H1 (cell line): ENCODE results near the gene POLL. TPM values are rescaled to one million over a fixed set of nuclear protein-coding genes. Genes with fewer than 3 reads are reported as not detected.
A peak's percentile ranks its signal among the peaks of the same experiment; 100 is the strongest.

Experiments used
- CTCF ChIA-PET: fragments of 300-600 bp; sonication (Branson Sonifier 250); formaldehyde crosslinking; loops from one replicate; lab custom pipeline; 2021; ENCODE audit not compliant: partially characterized antibody; lab: Charles Lee
- POLR2A ChIA-PET: fragments of 300-600 bp; sonication (Branson Sonifier 250); formaldehyde crosslinking; loops from one replicate; lab custom pipeline; 2021; ENCODE audit warnings: inconsistent platforms; ENCODE audit not compliant: partially characterized antibody; lab: Charles Lee
- DNase-seq, 2 experiments: peaks; one replicate each; pipeline versions ENCODE4 v3.0.0 to v3.0.0-alpha.2; 2010 to 2022; ENCODE audit warnings: low spot score in 2 of 2, low read depth in 1 of 2, mixed read lengths in 1 of 2
- FAIRE-seq: peaks from 2 replicates; lab custom pipeline; 2011; peaks lifted over from hg19 to GRCh38; lab: Jason Lieb, UNC
- H2AFZ ChIP-seq: 2 replicates; pipeline ENCODE4 v1.8.1; 2012; ENCODE audit warnings: low read length, inconsistent platforms
- H2AK5ac ChIP-seq: 2 replicates; pipeline ENCODE4 v1.6.1; 2013; ENCODE audit warnings: low read depth, low read length
- H2BK120ac ChIP-seq: replicated peaks from 2 replicates; pipeline ENCODE3; 2013; ENCODE audit warnings: low read depth, low read length, inconsistent platforms
- H2BK12ac ChIP-seq: 2 replicates; pipeline ENCODE4 v1.6.1; 2013; ENCODE audit warnings: low read depth, low read length
- H2BK15ac ChIP-seq: 2 replicates; pipeline ENCODE4 v1.6.1; 2013; ENCODE audit warnings: low read length
- H2BK20ac ChIP-seq: 2 replicates; pipeline ENCODE4 v1.6.1; 2013; ENCODE audit warnings: low read length
- H2BK5ac ChIP-seq: 2 replicates; pipeline ENCODE4 v1.6.1; 2013; ENCODE audit warnings: low read depth, low read length
- H3K14ac ChIP-seq: 2 replicates; pipeline ENCODE4 v1.6.1; 2013; ENCODE audit warnings: inconsistent platforms; ENCODE audit not compliant: insufficient read length
- H3K18ac ChIP-seq: 2 replicates; pipeline ENCODE4 v1.6.1; 2013; ENCODE audit warnings: low read length; ENCODE audit errors: extremely low read depth
- H3K23ac ChIP-seq: 2 replicates; pipeline ENCODE4 v1.6.1; 2013; ENCODE audit warnings: inconsistent platforms; ENCODE audit not compliant: insufficient read length
- H3K23me2 ChIP-seq: 2 replicates; pipeline ENCODE4 v1.6.1; 2013; ENCODE audit warnings: low read depth, low read length
- H3K27ac ChIP-seq: 2 replicates; pipeline ENCODE4 v1.6.1; 2011; ENCODE audit warnings: low read depth, low read length, inconsistent platforms
- H3K27me3 ChIP-seq, 4 experiments: replicated peaks in 1 of 4; 1 replicate in 1 of 4; 2 replicates in 3 of 4; pipeline versions ENCODE4 v1.6.1 to v1.8.1; 2011 to 2013; ENCODE audit warnings: low read length in 3 of 4, mild to moderate bottlenecking in 3 of 4, inconsistent platforms in 2 of 4, mixed read lengths in 2 of 4, moderate library complexity in 1 of 4; ENCODE audit not compliant: control insufficient read depth in 3 of 4, insufficient read depth in 3 of 4; ENCODE audit errors: extremely low read depth in 1 of 4
- H3K36me3 ChIP-seq, 4 experiments: 2 replicates each; pipeline versions ENCODE4 v1.6.1 to v1.8.1; 2011 to 2013; ENCODE audit warnings: mild to moderate bottlenecking in 4 of 4, low read length in 3 of 4, moderate library complexity in 2 of 4, control low read depth in 1 of 4, inconsistent platforms in 1 of 4; ENCODE audit not compliant: insufficient read depth in 4 of 4, control insufficient read depth in 2 of 4
- H3K4ac ChIP-seq: replicated peaks from 2 replicates; pipeline ENCODE3; 2013; ENCODE audit warnings: low read length, low read depth, mixed read lengths, inconsistent platforms; ENCODE audit not compliant: insufficient read length
- H3K4me1 ChIP-seq, 4 experiments: replicated peaks in 1 of 4; 1 replicate in 1 of 4; 2 replicates in 3 of 4; pipeline versions ENCODE4 v1.6.1 to v1.8.1; 2011 to 2013; ENCODE audit warnings: low read length in 3 of 4, inconsistent platforms in 2 of 4, mixed read lengths in 1 of 4; ENCODE audit not compliant: insufficient read depth in 4 of 4, control insufficient read depth in 3 of 4
- H3K4me2 ChIP-seq, 2 experiments: 2 replicates each; pipeline versions ENCODE4 v1.6.1 to v1.8.1; 2011 to 2013; ENCODE audit warnings: low read depth in 2 of 2, low read length in 2 of 2, control low read depth in 1 of 2, inconsistent platforms in 1 of 2, mild to moderate bottlenecking in 1 of 2; ENCODE audit not compliant: insufficient read depth in 1 of 2
- H3K4me3 ChIP-seq, 4 experiments: fragments of 200-600, 300-600 bp in 1 of 4; sonication (generic), shearing (Covaris generic), sonication (Bioruptor Twin) in 1 of 4; 2 replicates each; pipeline versions ENCODE4 v1.5.1 to v1.8.1; 2011 to 2016; ENCODE audit warnings: low read length in 4 of 4, low read depth in 3 of 4, control low read depth in 2 of 4, inconsistent platforms in 2 of 4, mild to moderate bottlenecking in 2 of 4, mixed read lengths in 1 of 4, moderate library complexity in 1 of 4; ENCODE audit not compliant: insufficient read depth in 2 of 4; ENCODE audit errors: extremely low read depth in 1 of 4
- H3K56ac ChIP-seq: replicated peaks from 2 replicates; pipeline ENCODE3; 2013; ENCODE audit warnings: low read depth, mild to moderate bottlenecking, mixed read lengths, low read length, inconsistent platforms; ENCODE audit not compliant: insufficient read length
- H3K79me1 ChIP-seq: 2 replicates; pipeline ENCODE4 v1.6.1; 2013; ENCODE audit warnings: low read depth, low read length, control low read depth
- H3K79me2 ChIP-seq, 2 experiments: 2 replicates each; pipeline versions ENCODE4 v1.6.1 to v1.8.1; 2012 to 2013; ENCODE audit warnings: low read length in 2 of 2, mild to moderate bottlenecking in 2 of 2, inconsistent platforms in 1 of 2; ENCODE audit not compliant: insufficient read depth in 2 of 2, control insufficient read depth in 1 of 2
- H3K9ac ChIP-seq, 4 experiments: replicated peaks in 1 of 4; 1 replicate in 1 of 4; 2 replicates in 3 of 4; pipeline versions ENCODE4 v1.6.1 to v1.8.1; 2011 to 2013; ENCODE audit warnings: low read depth in 3 of 4, low read length in 3 of 4, control low read depth in 2 of 4, mild to moderate bottlenecking in 2 of 4, moderate library complexity in 2 of 4, inconsistent platforms in 1 of 4; ENCODE audit errors: extremely low read depth in 1 of 4
- H3K9me3 ChIP-seq, 2 experiments: 2 replicates each; pipeline versions ENCODE4 v1.6.1 to v1.8.1; 2012 to 2013; ENCODE audit warnings: mild to moderate bottlenecking in 2 of 2, moderate library complexity in 2 of 2, control low read depth in 1 of 2, inconsistent platforms in 1 of 2, low read depth in 1 of 2, low read length in 1 of 2, mixed read lengths in 1 of 2; ENCODE audit not compliant: insufficient read depth in 2 of 2
- H4K20me1 ChIP-seq, 2 experiments: replicated peaks in 1 of 2; 2 replicates each; pipeline versions ENCODE3 to v1.8.1; 2011 to 2013; ENCODE audit warnings: inconsistent platforms in 2 of 2, low read length in 2 of 2, mild to moderate bottlenecking in 1 of 2; ENCODE audit not compliant: insufficient read depth in 2 of 2, control insufficient read depth in 1 of 2
- H4K5ac ChIP-seq: 2 replicates; pipeline ENCODE4 v1.6.1; 2013; ENCODE audit warnings: low read length, low read depth, mixed read lengths, inconsistent platforms; ENCODE audit not compliant: insufficient read length
- H4K8ac ChIP-seq: 2 replicates; pipeline ENCODE4 v1.8.0; 2013; ENCODE audit warnings: mild to moderate bottlenecking, moderate library complexity, low read length, inconsistent platforms; ENCODE audit not compliant: insufficient read depth; ENCODE audit errors: extremely low read depth
- H4K91ac ChIP-seq: replicated peaks from 2 replicates; pipeline ENCODE3; 2013; ENCODE audit warnings: low read length, mixed read lengths, inconsistent platforms; ENCODE audit not compliant: insufficient read length
- CBX5 ChIP-seq: fragments of 300-800, 300-1000 bp; sonication (generic); IDR thresholded peaks from 2 replicates; pipeline ENCODE4 v1.7.1; 2016; ENCODE audit warnings: antibody characterized with exemption, low read length, low read depth
- CBX8 ChIP-seq: fragments of 300-800, 300-1000 bp; sonication (generic); IDR thresholded peaks from 2 replicates; pipeline ENCODE4 v1.7.1; 2016; ENCODE audit warnings: low read depth, low read length, borderline replicate concordance
- CEBPB ChIP-seq: IDR thresholded peaks from 2 replicates; pipeline ENCODE4 v1.6.1; 2012; ENCODE audit warnings: low read depth, low read length
- CHD1 ChIP-seq: IDR thresholded peaks from 2 replicates; pipeline ENCODE4 v1.6.1; 2012; ENCODE audit warnings: low read depth, low read length, improper control_type of control experiment
- HDAC6 ChIP-seq: IDR thresholded peaks from one replicate; pipeline ENCODE4 v1.7.1; 2012; ENCODE audit warnings: low read depth, mild to moderate bottlenecking, inconsistent platforms, low read length, moderate library complexity
- KDM4A ChIP-seq: IDR thresholded peaks from one replicate; pipeline ENCODE4 v1.7.1; 2012; ENCODE audit warnings: low read depth, mild to moderate bottlenecking, moderate library complexity, low read length, inconsistent platforms; ENCODE audit not compliant: severe bottlenecking
- MAFK ChIP-seq: IDR thresholded peaks from 2 replicates; pipeline ENCODE4 v1.6.1; 2012; ENCODE audit warnings: low read depth, mild to moderate bottlenecking, improper control_type of control experiment, low read length
- RNF2 ChIP-seq: fragments of 200-900, 300-1000 bp; sonication (generic); IDR thresholded peaks from 2 replicates; pipeline ENCODE4 v1.7.1; 2016; ENCODE audit warnings: borderline replicate concordance, low read depth, mild to moderate bottlenecking, antibody characterized with exemption, low read length; ENCODE audit not compliant: poor library complexity, severe bottlenecking; ENCODE audit errors: missing control alignments
- ZNF274 ChIP-seq: IDR thresholded peaks from 2 replicates; pipeline ENCODE4 v1.7.0; 2012; ENCODE audit warnings: low read length, borderline replicate concordance; ENCODE audit errors: extremely low read depth
- WGBS, 2 experiments: shearing (Covaris generic) in 1 of 2; methylation state at CpG; one replicate each; pipeline versions ENCODE4 v1.1.6 to v1.1.7; 2013 to 2015; ENCODE audit warnings: low lambda C conversion rate in 2 of 2, mixed read lengths in 2 of 2, inconsistent platforms in 1 of 2, low coverage in 1 of 2, missing lambda C conversion rate in 1 of 2; ENCODE audit not compliant: insufficient replicate concordance in 2 of 2, insufficient coverage in 1 of 2, insufficient read length in 1 of 2; ENCODE audit errors: extremely low coverage in 1 of 2, missing lambda C conversion rate in 1 of 2; 5-methylcytosine and 5-hydroxymethylcytosine counted together
- polyA plus RNA-seq, 7 experiments: library from polyadenylated mRNA; depleted of rRNA in 3 of 7; stranded (reverse) in 5 of 7; unstranded in 2 of 7; fragments of >200 nt in 5 of 7; fragments of 200-250 nt in 2 of 7; gene quantifications; 1 replicate in 5 of 7; 2 replicates in 1 of 7; 4 replicates in 1 of 7; pipeline versions ENCODE4 v1.2.1 to v1.2.3, GENCODE V29; 2011 to 2013; ENCODE audit warnings: missing spikeins in 2 of 7, mixed read lengths in 2 of 7
- total RNA-seq: library from RNA; stranded (reverse); fragmentation: NEBNext Ultra II Directional; extraction: Animal tissue kit (Norgen Biotek cat#: 25700); gene quantifications from 2 replicates; pipeline ENCODE4 v1.2.1, GENCODE V29; 2021
- TF ChIP-seq, protein P1 (sequence below), 3 experiments: IDR thresholded peaks; 1 replicate in 2 of 3; 2 replicates in 1 of 3; pipeline versions ENCODE4 v1.5.1 to v1.6.1; 2011; ENCODE audit warnings: low read length in 3 of 3, mild to moderate bottlenecking in 3 of 3, inconsistent platforms in 2 of 3, low read depth in 1 of 3, moderate library complexity in 1 of 3; ENCODE audit not compliant: insufficient read depth in 1 of 3; ENCODE audit errors: control extremely low read depth in 1 of 3

Gene POLL
- total and polyA plus RNA-seq, 2 of the 8 experiments (the other 6 are each of a cell fraction or from before 2014, with no cell fraction given) = 26.1 to 45.9 TPM

DNA sequence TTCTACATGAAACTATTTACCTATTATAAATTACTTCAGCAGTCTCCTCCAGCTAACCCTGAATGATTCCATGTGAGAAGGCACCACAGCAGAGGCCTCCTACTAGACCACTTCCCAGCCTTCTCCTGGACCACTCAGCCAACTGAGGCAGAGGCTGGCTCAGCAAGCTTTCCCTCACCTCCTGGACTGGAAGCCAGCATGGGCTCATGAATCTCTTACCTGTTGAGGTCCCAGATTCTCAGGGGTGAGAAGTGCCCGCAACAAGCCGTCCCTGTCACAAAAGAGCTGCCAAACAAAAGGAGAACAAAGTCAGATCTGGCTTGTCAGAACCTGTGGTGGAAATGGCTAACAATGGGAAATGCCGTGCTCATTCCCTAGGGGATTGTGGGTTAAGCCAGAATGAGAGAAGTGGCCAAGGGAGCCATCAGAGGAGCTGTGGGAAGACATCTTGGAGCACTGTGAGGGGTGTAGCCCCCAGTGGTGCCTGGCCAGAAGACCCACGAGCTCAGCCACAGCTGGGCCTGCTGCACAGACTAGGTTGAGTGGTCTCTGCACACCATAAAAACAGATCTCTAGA, 36.6 kb upstream of the POLL start:
- Histone ChIP-seq H4K91ac (no peak overlapping the region), H2BK120ac (no peak overlapping the region), H2BK20ac (no peak overlapping the region), H2BK12ac (0 out of 2 replicates have a peak overlapping the region, but pooled peaks have one; percentile 27), H3K4me1 (no peaks in the 10 kb centered on the region; a peak in 1 of 7 replicates), H3K18ac (peak overlapping the region; percentile 32), H2BK5ac (no peak overlapping the region), H3K23me2 (no peaks in the 10 kb centered on the region), H2AFZ (no peak overlapping the region), H3K9me3 (no peaks in the 10 kb centered on the region), H3K23ac (no peak overlapping the region), H3K27me3 (no peaks in the 10 kb centered on the region), H3K79me2 (no peaks in the 10 kb centered on the region), H3K4ac (no peak overlapping the region), H3K36me3 (peaks cover 0 to 11% (median 2%) of the 10 kb centered on the region in 4 experiments; a peak in 2 of 8 replicates), H3K79me1 (no peaks in the 10 kb centered on the region; the same call in 1 of the 2 replicates), H4K8ac (no peak overlapping the region), H3K4me3 (no peak overlapping the region), H3K14ac (no peak overlapping the region), H2BK15ac (no peak overlapping the region; the same call in 1 of the 2 replicates), H2AK5ac (no peak overlapping the region), H3K56ac (no peak overlapping the region), H3K9ac (no peak overlapping the region), H3K27ac (no peak overlapping the region), H3K4me2 (no peak overlapping the region), H4K5ac (no peak overlapping the region), H4K20me1 (no peaks in the 10 kb centered on the region)
- ChIA-PET POLR2A (interaction anchor here (0.6 to 1.3 kb wide), 2 partner anchors 11 to 107 kb away, joined by 3 read pairs; no protein-coding TSS in a partner anchor), CTCF (interaction anchor here (1.1 to 5.6 kb wide), 3 partner anchors 9 to 156 kb away, joined by 3 to 25 read pairs (median 5); no protein-coding TSS in a partner anchor)
- FAIRE-seq (no peak), DNase-seq (no peak)
- WGBS, 2 experiments = 89% methylated on average over 4 of the region's 4 CpGs; no CpG with 5 or more reads in 1 of the 2 experiments
- TF ChIP-seq RNF2 = no peak
- no peak for TF ChIP-seq CBX5
- no peak for TF ChIP-seq HDAC6
- no peak for TF ChIP-seq KDM4A
- no peak for TF ChIP-seq CEBPB
- TF ChIP-seq ZNF274 = no peak
- TF ChIP-seq CBX8 = no peak
- no peak for TF ChIP-seq MAFK
- TF ChIP-seq, protein P1, sequence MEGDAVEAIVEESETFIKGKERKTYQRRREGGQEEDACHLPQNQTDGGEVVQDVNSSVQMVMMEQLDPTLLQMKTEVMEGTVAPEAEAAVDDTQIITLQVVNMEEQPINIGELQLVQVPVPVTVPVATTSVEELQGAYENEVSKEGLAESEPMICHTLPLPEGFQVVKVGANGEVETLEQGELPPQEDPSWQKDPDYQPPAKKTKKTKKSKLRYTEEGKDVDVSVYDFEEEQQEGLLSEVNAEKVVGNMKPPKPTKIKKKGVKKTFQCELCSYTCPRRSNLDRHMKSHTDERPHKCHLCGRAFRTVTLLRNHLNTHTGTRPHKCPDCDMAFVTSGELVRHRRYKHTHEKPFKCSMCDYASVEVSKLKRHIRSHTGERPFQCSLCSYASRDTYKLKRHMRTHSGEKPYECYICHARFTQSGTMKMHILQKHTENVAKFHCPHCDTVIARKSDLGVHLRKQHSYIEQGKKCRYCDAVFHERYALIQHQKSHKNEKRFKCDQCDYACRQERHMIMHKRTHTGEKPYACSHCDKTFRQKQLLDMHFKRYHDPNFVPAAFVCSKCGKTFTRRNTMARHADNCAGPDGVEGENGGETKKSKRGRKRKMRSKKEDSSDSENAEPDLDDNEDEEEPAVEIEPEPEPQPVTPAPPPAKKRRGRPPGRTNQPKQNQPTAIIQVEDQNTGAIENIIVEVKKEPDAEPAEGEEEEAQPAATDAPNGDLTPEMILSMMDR (IDR thresholded peaks at IDR 0.05; ENCODE audit: control extremely low read depth in 1 of 3, insufficient read depth in 1 of 3, low read depth in 1 of 3, low read length in 3 of 3) = no peak
- no peak for TF ChIP-seq CHD1
